Measurements from ENCODE around the gene DYSF.

DYSF gene

DNA sequence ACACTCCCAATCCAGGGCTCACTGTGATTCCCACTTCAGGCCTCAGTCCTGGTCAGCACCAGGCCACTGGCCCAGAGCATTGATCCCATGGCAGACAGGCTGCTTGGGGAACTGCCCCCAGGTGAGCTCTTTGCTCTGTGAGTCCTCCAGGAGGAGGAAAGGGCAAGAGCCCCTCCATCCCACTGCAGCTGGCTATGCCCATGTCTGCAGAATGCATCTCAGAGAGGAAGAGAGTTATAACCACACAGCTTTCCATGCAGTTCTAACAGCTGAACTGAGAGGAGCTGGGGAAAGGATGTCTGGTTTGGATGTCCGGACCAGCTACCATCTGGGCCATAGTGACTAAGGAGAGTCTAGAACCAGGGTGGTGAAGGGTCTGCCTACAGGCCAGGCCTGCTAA, 230.3 kb downstream of the DYSF start:
- no peaks in the 10 kb centered on the region for H3K9me3 ChIP-seq (replicated peaks in 1 of 2; ENCODE audit: control insufficient read depth in 2 of 2, insufficient read depth in 1 of 2, low read depth in 1 of 2, low read length in 2 of 2)
- no CpG with 5 or more reads among the region's 1 CpG for WGBS, 2 donors (ENCODE audit: extremely low coverage in 2 of 2, insufficient read length in 2 of 2, insufficient replicate concordance in 1 of 2)
- H3K4me3 ChIP-seq (ENCODE audit: low read length in 2 of 2): no peak overlapping the region
- H3K36me3 ChIP-seq (replicated peaks in 1 of 2; ENCODE audit: control insufficient read depth in 2 of 2, insufficient read depth in 2 of 2, low read length in 2 of 2): no peaks in the 10 kb centered on the region
- H4K8ac ChIP-seq (ENCODE audit: low read depth, low read length): no peak overlapping the region
- H2AFZ ChIP-seq (ENCODE audit: low read length): no peak overlapping the region
- H4K91ac ChIP-seq (ENCODE audit: low read depth, low read length, poor library complexity): no peak overlapping the region
- no peak overlapping the region for H3K4me2 ChIP-seq (ENCODE audit: insufficient read depth, low read length, poor library complexity, severe bottlenecking)
- no peak overlapping the region for H3K27ac ChIP-seq (replicated peaks; ENCODE audit: low read length)
- no peaks in the 10 kb centered on the region for H3K79me1 ChIP-seq (ENCODE audit: low read depth, low read length)
- H2BK5ac ChIP-seq (ENCODE audit: low read length): no peak overlapping the region
- no peak overlapping the region for H2BK12ac ChIP-seq (ENCODE audit: low read length)
- no peak overlapping the region for H2AK5ac ChIP-seq (ENCODE audit: low read depth, low read length)
- peaks cover 0 to 3% of the 10 kb centered on the region in 2 donors for H3K4me1 ChIP-seq (ENCODE audit: control insufficient read depth in 2 of 2, insufficient read depth in 1 of 2, low read depth in 1 of 2, low read length in 2 of 2)
- H3K18ac ChIP-seq (ENCODE audit: low read length): no peak overlapping the region
- no peak overlapping the region for H2BK15ac ChIP-seq (ENCODE audit: low read length)
- no peak overlapping the region for H3K4ac ChIP-seq (ENCODE audit: low read length)
- H2BK120ac ChIP-seq (ENCODE audit: low read depth, low read length): no peak overlapping the region
- no peaks in the 10 kb centered on the region for H3K27me3 ChIP-seq (ENCODE audit: control insufficient read depth in 3 of 3, insufficient read depth in 3 of 3, low read depth in 1 of 3, low read length in 3 of 3)
- no peak for DNase-seq (ENCODE audit: low spot score)
- no peak overlapping the region for H3K23ac ChIP-seq (ENCODE audit: low read depth, low read length, poor library complexity)
- H3K14ac ChIP-seq (ENCODE audit: low read length): no peak overlapping the region
- H3K9ac ChIP-seq (ENCODE audit: low read depth, low read length, poor library complexity): no peak overlapping the region

DNA sequence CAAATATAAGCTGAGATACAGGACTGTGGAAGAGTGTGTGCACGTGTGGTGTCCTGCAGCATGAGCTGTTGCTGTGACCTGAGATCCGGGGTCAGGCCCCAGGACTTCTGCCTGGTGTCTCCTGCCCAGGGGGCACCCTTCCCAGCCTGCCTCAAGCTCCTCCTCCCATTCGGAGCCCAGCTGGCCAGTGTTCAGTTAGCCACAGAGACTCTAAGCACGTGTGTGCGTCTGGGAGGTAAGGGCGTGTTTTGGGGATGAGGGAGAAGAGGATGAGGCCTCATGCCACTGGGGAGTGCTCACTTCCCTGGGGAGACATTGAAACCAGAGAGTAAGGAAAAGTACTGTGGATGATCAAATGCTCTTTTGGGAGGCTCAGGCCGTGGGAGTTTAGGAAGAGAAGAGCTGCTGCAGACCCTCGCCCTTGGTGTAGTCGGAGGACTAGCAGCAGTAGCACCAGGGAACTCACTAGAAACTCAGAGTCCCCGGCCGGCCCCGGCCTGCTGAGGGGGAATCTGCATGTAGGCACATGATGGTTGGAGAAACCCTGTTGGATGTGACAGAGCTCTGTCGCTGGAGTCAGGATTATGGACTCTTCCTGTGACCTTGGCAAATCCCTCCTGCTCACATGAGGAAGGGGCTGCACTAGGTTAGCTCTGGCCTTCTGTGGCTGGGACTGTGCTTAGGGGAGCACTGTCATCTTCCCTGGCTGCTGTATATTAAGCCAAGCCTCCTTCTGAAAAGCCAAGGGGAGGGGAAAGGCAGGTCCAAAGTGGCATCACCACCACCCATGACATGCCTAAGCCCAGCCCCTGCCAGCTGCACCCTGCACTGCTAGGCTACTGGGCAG, 231.1 kb downstream of the DYSF start:
- no peak overlapping the region for H3K4me3 ChIP-seq (ENCODE audit: low read length in 2 of 2)
- H3K4ac ChIP-seq (ENCODE audit: low read length): no peak overlapping the region
- H4K8ac ChIP-seq (ENCODE audit: low read depth, low read length): no peak overlapping the region
- H3K9me3 ChIP-seq (replicated peaks in 1 of 2; ENCODE audit: control insufficient read depth in 2 of 2, insufficient read depth in 1 of 2, low read depth in 1 of 2, low read length in 2 of 2): no peaks in the 10 kb centered on the region
- peak overlapping the region; percentile 84 for H2BK5ac ChIP-seq (ENCODE audit: low read length)
- peak overlapping the region; percentile 30 for H2BK12ac ChIP-seq (ENCODE audit: low read length)
- peak overlapping the region; percentile 64 for H3K14ac ChIP-seq (ENCODE audit: low read length)
- H4K91ac ChIP-seq (ENCODE audit: low read depth, low read length, poor library complexity): no peak overlapping the region
- H2BK15ac ChIP-seq (ENCODE audit: low read length): peak overlapping the region; percentile 30
- no peak overlapping the region for H3K4me2 ChIP-seq (ENCODE audit: insufficient read depth, low read length, poor library complexity, severe bottlenecking)
- H3K27me3 ChIP-seq (ENCODE audit: control insufficient read depth in 3 of 3, insufficient read depth in 3 of 3, low read depth in 1 of 3, low read length in 3 of 3): no peaks in the 10 kb centered on the region
- H3K27ac ChIP-seq (replicated peaks; ENCODE audit: low read length): no peak overlapping the region
- H2BK120ac ChIP-seq (ENCODE audit: low read depth, low read length): no peak overlapping the region
- no peaks in the 10 kb centered on the region for H3K36me3 ChIP-seq (replicated peaks in 1 of 2; ENCODE audit: control insufficient read depth in 2 of 2, insufficient read depth in 2 of 2, low read length in 2 of 2)
- H3K23ac ChIP-seq (ENCODE audit: low read depth, low read length, poor library complexity): peak overlapping the region; percentile 26
- H3K18ac ChIP-seq (ENCODE audit: low read length): peak overlapping the region; percentile 51
- WGBS, 2 donors (ENCODE audit: extremely low coverage in 2 of 2, insufficient read length in 2 of 2, insufficient replicate concordance in 1 of 2): no CpG with 5 or more reads among the region's 13 CpGs
- no peak overlapping the region for H2AFZ ChIP-seq (ENCODE audit: low read length)
- H3K9ac ChIP-seq (ENCODE audit: low read depth, low read length, poor library complexity): peak overlapping the region; percentile 56
- H3K4me1 ChIP-seq (ENCODE audit: control insufficient read depth in 2 of 2, insufficient read depth in 1 of 2, low read depth in 1 of 2, low read length in 2 of 2): peaks cover 0 to 3% of the 10 kb centered on the region in 2 donors
- H2AK5ac ChIP-seq (ENCODE audit: low read depth, low read length): peak overlapping the region; percentile 78
- no peaks in the 10 kb centered on the region for H3K79me1 ChIP-seq (ENCODE audit: low read depth, low read length)
- no peak for DNase-seq (ENCODE audit: low spot score)

DNA sequence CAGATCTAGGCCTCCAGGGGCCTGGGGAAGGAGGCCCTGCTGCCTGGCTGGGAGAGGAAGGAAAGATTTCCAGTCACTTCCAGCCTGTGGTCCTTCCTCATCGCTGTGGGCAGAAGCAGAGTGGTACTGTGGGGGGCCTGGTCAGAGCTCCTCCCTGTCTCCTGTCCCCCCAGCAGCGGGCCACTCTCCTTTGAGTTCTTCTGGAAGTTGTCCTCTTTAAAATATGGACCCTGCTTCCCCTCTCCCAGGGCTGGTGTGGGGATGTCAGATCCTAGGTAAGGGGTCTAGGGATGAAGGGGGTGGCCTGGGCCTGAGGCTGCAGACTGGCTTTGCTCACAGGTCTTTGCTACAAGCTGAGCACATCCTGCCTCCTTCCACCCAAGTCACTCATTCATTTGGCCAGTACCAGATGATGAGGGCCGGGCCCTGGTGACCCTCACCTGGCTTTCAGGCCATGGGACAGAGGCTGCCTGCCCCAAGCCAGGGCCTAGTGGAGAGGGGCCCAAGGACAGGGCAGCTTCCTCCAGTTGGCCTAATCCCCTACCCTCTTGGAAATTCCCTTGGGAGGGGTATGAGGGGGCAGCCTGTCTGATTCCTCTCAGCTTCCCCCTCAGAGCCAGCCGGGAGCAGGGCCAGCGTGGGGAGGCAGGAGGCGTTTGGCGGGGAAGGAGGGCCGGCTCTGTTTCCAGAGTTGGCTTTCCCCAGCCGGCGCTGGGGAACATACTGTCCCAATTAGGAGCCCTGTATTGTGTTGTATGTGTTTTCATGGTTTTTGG, 231.9 kb downstream of the DYSF start:
- Histone ChIP-seq H3K27ac (replicated peaks; ENCODE audit: low read length) (no peak overlapping the region), H3K4me1 (ENCODE audit: control insufficient read depth in 2 of 2, insufficient read depth in 1 of 2, low read depth in 1 of 2, low read length in 2 of 2) (peaks cover 0 to 3% of the 10 kb centered on the region in 2 donors), H3K36me3 (replicated peaks in 1 of 2; ENCODE audit: control insufficient read depth in 2 of 2, insufficient read depth in 2 of 2, low read length in 2 of 2) (no peaks in the 10 kb centered on the region), H3K4me2 (ENCODE audit: insufficient read depth, low read length, poor library complexity, severe bottlenecking) (no peak overlapping the region), H3K23ac (ENCODE audit: low read depth, low read length, poor library complexity) (peak overlapping the region; percentile 26), H3K18ac (ENCODE audit: low read length) (peak overlapping the region; percentile 78), H3K14ac (ENCODE audit: low read length) (peak overlapping the region; percentile 47), H4K91ac (ENCODE audit: low read depth, low read length, poor library complexity) (no peak overlapping the region), H3K79me1 (ENCODE audit: low read depth, low read length) (no peaks in the 10 kb centered on the region), H2BK120ac (ENCODE audit: low read depth, low read length) (no peak overlapping the region), H3K4ac (ENCODE audit: low read length) (no peak overlapping the region), H2BK5ac (ENCODE audit: low read length) (peak overlapping the region; percentile 84), H3K9me3 (replicated peaks in 1 of 2; ENCODE audit: control insufficient read depth in 2 of 2, insufficient read depth in 1 of 2, low read depth in 1 of 2, low read length in 2 of 2) (peaks cover 0 to 1% of the 10 kb centered on the region in 2 donors), H2BK12ac (ENCODE audit: low read length) (no peak overlapping the region), H3K4me3 (ENCODE audit: low read length in 2 of 2) (no peak overlapping the region), H2AFZ (ENCODE audit: low read length) (no peak overlapping the region), H3K9ac (ENCODE audit: low read depth, low read length, poor library complexity) (peak overlapping the region; percentile 56), H4K8ac (ENCODE audit: low read depth, low read length) (no peak overlapping the region), H3K27me3 (ENCODE audit: control insufficient read depth in 3 of 3, insufficient read depth in 3 of 3, low read depth in 1 of 3, low read length in 3 of 3) (no peaks in the 10 kb centered on the region), H2BK15ac (ENCODE audit: low read length) (no peak overlapping the region), H2AK5ac (ENCODE audit: low read depth, low read length) (peak overlapping the region; percentile 78)
- DNase-seq (ENCODE audit: low spot score): no peak
- WGBS, 2 donors (ENCODE audit: extremely low coverage in 2 of 2, insufficient read length in 2 of 2, insufficient replicate concordance in 1 of 2): no CpG with 5 or more reads among the region's 10 CpGs
